Measurements from ENCODE around the gene BEX3.

GRCh38 chrX:103400931-103401330 is 24.6 kb downstream of the BEX3 start:
- TF ChIP-seq CTCF (IDR thresholded peaks at IDR 0.05) (no peak), POLR2AphosphoS5 (IDR thresholded peaks at IDR 0.05) (no peak), POLR2A (IDR thresholded peaks at IDR 0.05) (no peak)
